ENCODE data around the gene CDK16.

CDK16 gene

GRCh38 chrX:47209508-47210238 is 8.8 kb upstream of the CDK16 start:
- no peak for DNase-seq

GRCh38 chrX:47210661-47211425 is 7.6 kb upstream of the CDK16 start:
- no peak for DNase-seq

- no peak for DNase-seq
Measured at GRCh38 chrX:47212381-47213293, 5.8 kb upstream of the CDK16 start.

GRCh38 chrX:47214435-47215077 is 3.9 kb upstream of the CDK16 start:
- peak in 1 of 2 experiments; percentile 11 for DNase-seq

- DNase-seq: no peak
Measured at GRCh38 chrX:47215291-47215900, 3.1 kb upstream of the CDK16 start.

GRCh38 chrX:47216393-47216925 is 2.0 kb upstream of the CDK16 start:
- DNase-seq: peak in 1 of 2 experiments; percentile 20

- DNase-seq: peak; percentile 67
Measured at GRCh38 chrX:47217121-47217851, 1.2 kb upstream of the CDK16 start.

- peak; percentile 99 for DNase-seq
Measured at GRCh38 chrX:47217852-47218279, 615 bp upstream of the CDK16 start.

GRCh38 chrX:47218920-47219815 is 687 bp downstream of the CDK16 start:
- DNase-seq: peak; percentile 14 to 50

- DNase-seq: no peak
Measured at GRCh38 chrX:47221756-47222155, 3.3 kb downstream of the CDK16 start.

- DNase-seq: no peak
Measured at GRCh38 chrX:47222751-47223350, 4.4 kb downstream of the CDK16 start.

- DNase-seq: no peak
Measured at GRCh38 chrX:47223476-47224250, 5.2 kb downstream of the CDK16 start.

GRCh38 chrX:47224266-47224895 is 5.9 kb downstream of the CDK16 start:
- DNase-seq: no peak

- no peak for DNase-seq
Measured at GRCh38 chrX:47224896-47225290, 6.4 kb downstream of the CDK16 start.

GRCh38 chrX:47226071-47226470 is 7.6 kb downstream of the CDK16 start:
- DNase-seq: no peak

- DNase-seq: no peak
Measured at GRCh38 chrX:47226531-47227333, 8.3 kb downstream of the CDK16 start.

GRCh38 chrX:47227334-47227583 is 8.8 kb downstream of the CDK16 start:
- no peak for DNase-seq

All from NCI-H524 (cell line).